ENCODE results near the gene NWD2. TPM values are rescaled to one million over a fixed set of nuclear protein-coding genes. Genes with fewer than 3 reads are reported as not detected.
"Not testable (repeated sequence)": the region's sequence is repeated elsewhere in the genome, so short reads cannot be mapped to it uniquely, and the experiment has no call there.

NWD2 gene
- total RNA-seq, 1 donor, result under 0.01 TPM

DNA sequence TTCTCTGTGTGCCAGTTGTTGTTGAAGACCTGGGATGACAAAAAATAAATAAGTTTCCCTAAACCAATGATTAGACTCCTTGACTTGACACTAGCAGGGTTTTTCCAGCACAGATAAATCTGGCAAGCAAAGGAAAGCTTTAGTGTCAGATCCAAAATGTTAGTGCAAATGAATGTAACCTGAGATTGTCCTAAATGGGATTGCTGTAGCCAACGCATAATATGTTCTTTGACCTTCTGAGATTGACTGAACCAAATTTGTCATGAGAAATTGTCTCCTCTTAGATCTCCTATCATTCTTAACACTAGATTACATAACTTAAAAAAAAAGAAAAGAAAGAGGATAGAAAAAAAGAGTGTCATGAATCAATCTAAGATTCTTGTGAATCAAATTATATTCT lies 245.2 kb downstream of the NWD2 start:
- DNase-seq (ENCODE audit: low read depth in 2 of 3, low spot score in 2 of 3), result no peak

- no peak for DNase-seq (ENCODE audit: low read depth in 2 of 3, low spot score in 2 of 3)
Measured at GRCh38 chr4:37490391-37491347, 246.1 kb downstream of the NWD2 start.

DNA sequence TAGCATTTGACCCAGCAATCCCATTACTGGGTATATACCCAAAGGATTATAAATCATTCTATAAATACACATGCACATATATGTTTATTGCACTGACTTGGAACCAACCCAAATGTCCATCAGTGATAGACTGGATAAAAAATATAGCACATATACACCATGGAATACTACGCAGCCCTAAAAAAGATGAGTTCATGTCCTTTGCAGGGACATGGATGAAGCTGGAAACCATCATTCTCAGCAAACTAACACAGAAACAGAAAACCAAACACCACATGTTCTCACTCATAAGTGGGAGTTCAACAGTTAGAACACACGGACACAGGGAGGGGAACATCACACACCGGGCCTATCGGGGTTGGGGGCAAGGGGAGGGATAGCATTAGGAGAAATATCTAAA lies 250.8 kb downstream of the NWD2 start:
- DNase-seq (ENCODE audit: low read depth in 2 of 3, low spot score in 2 of 3), result not testable (repeated sequence)

Small RNA genes within 50 kb of the gene (small RNA-seq; reads per million reads assigned to genes)
- gene MIR4801, result not detected
